Ectodermal cell (in vitro differentiated cells): Measurements from ENCODE around the gene SPZ1.
"Not testable (repeated sequence)": the region's sequence is repeated elsewhere in the genome, so short reads cannot be mapped to it uniquely, and the experiment has no call there.

ENCODE experiments used
- H3K27ac ChIP-seq: 2 replicates; pipeline ENCODE4 v1.7.0; 2013; ENCODE audit warnings: mild to moderate bottlenecking, low read depth, low read length; ENCODE audit not compliant: insufficient read depth, poor library complexity, severe bottlenecking
- H3K27me3 ChIP-seq: 2 replicates; pipeline ENCODE4 v1.7.0; 2013; ENCODE audit warnings: mild to moderate bottlenecking, low read length; ENCODE audit not compliant: insufficient read depth, control insufficient read depth, poor library complexity, severe bottlenecking
- H3K36me3 ChIP-seq: one replicate; pipeline ENCODE4 v1.7.0; 2013; ENCODE audit warnings: low read length; ENCODE audit not compliant: control insufficient read depth, insufficient read depth
- H3K4me1 ChIP-seq: one replicate; pipeline ENCODE4 v1.7.0; 2013; ENCODE audit warnings: low read length; ENCODE audit not compliant: control insufficient read depth, insufficient read depth
- H3K4me3 ChIP-seq: 2 replicates; pipeline ENCODE4 v1.7.0; 2013; ENCODE audit warnings: low read depth, low read length, control low read depth; ENCODE audit not compliant: insufficient read depth
- H3K9me3 ChIP-seq: 2 replicates; pipeline ENCODE4 v1.7.0; 2013; ENCODE audit warnings: mild to moderate bottlenecking, low read length, moderate library complexity; ENCODE audit not compliant: control insufficient read depth
- WGBS, 2 experiments: methylation state at CpG; one replicate each; pipeline ENCODE4 v1.1.7; 2013; ENCODE audit warnings: missing lambda C conversion rate in 2 of 2; 5-methylcytosine and 5-hydroxymethylcytosine counted together

SPZ1 gene

GRCh38 chr5:80291761-80292160 lies 28.0 kb upstream of the SPZ1 start:
- no peaks in the 10 kb centered on the region for H3K36me3 ChIP-seq
- no peaks in the 10 kb centered on the region for H3K4me1 ChIP-seq
- no peak overlapping the region for H3K4me3 ChIP-seq
- WGBS, 2 experiments = 85 to 94% methylated on average over 8 of the region's 8 CpGs
- H3K9me3 ChIP-seq = no peaks in the 10 kb centered on the region
- no peak overlapping the region for H3K27ac ChIP-seq
- H3K27me3 ChIP-seq = no peaks in the 10 kb centered on the region

- H3K27me3 ChIP-seq = no peaks in the 10 kb centered on the region
- no peak overlapping the region for H3K27ac ChIP-seq
- H3K4me1 ChIP-seq = no peaks in the 10 kb centered on the region
- no peaks in the 10 kb centered on the region for H3K36me3 ChIP-seq
- H3K9me3 ChIP-seq = no peaks in the 10 kb centered on the region
- H3K4me3 ChIP-seq = no peak overlapping the region
- WGBS, 2 experiments = 93 to 94% methylated on average over 6 of the region's 6 CpGs
Observed at GRCh38 chr5:80296121-80296520, 23.7 kb upstream of the SPZ1 start.

- Histone ChIP-seq H3K9me3 (no peaks in the 10 kb centered on the region), H3K4me3 (no peak overlapping the region), H3K27ac (no peak overlapping the region), H3K36me3 (no peaks in the 10 kb centered on the region), H3K4me1 (no peaks in the 10 kb centered on the region), H3K27me3 (no peaks in the 10 kb centered on the region)
- 92 to 95% methylated on average over 8 of the region's 8 CpGs for WGBS, 2 experiments
Observed at GRCh38 chr5:80299601-80300000, 20.2 kb upstream of the SPZ1 start.

GRCh38 chr5:80300125-80300524 lies 19.7 kb upstream of the SPZ1 start:
- H3K4me3 ChIP-seq = no peak overlapping the region
- H3K4me1 ChIP-seq = no peaks in the 10 kb centered on the region
- 75 to 79% methylated on average over 8 of the region's 8 CpGs for WGBS, 2 experiments
- H3K9me3 ChIP-seq = no peaks in the 10 kb centered on the region
- no peaks in the 10 kb centered on the region for H3K36me3 ChIP-seq
- no peak overlapping the region for H3K27ac ChIP-seq
- H3K27me3 ChIP-seq = no peaks in the 10 kb centered on the region

- not testable (repeated sequence) for H3K9me3 ChIP-seq, H3K27ac ChIP-seq, H3K27me3 ChIP-seq, H3K4me3 ChIP-seq, H3K36me3 ChIP-seq, H3K4me1 ChIP-seq
- WGBS, 2 experiments = 95 to 96% methylated on average over 17 to 22 of the region's 27 CpGs
Observed at GRCh38 chr5:80300796-80301195, 19.0 kb upstream of the SPZ1 start.

GRCh38 chr5:80301342-80301741 lies 18.5 kb upstream of the SPZ1 start:
- 91 to 98% methylated on average over 10 to 29 of the region's 34 CpGs for WGBS, 2 experiments
- H3K27me3 ChIP-seq, H3K36me3 ChIP-seq, H3K9me3 ChIP-seq, H3K27ac ChIP-seq, H3K4me3 ChIP-seq, H3K4me1 ChIP-seq: not testable (repeated sequence)

GRCh38 chr5:80302636-80303035 lies 17.2 kb upstream of the SPZ1 start:
- no peak overlapping the region for H3K27ac ChIP-seq
- no peak overlapping the region for H3K4me3 ChIP-seq
- 95 to 97% methylated on average over 11 of the region's 11 CpGs for WGBS, 2 experiments
- no peaks in the 10 kb centered on the region for H3K27me3 ChIP-seq
- no peaks in the 10 kb centered on the region for H3K9me3 ChIP-seq
- H3K36me3 ChIP-seq = no peaks in the 10 kb centered on the region
- no peaks in the 10 kb centered on the region for H3K4me1 ChIP-seq

- no peaks in the 10 kb centered on the region for H3K27me3 ChIP-seq
Observed at GRCh38 chr5:80308526-80308925, 11.3 kb upstream of the SPZ1 start.

GRCh38 chr5:80309871-80310665 lies 9.7 kb upstream of the SPZ1 start:
- no peaks in the 10 kb centered on the region for H3K27me3 ChIP-seq
- H3K4me1 ChIP-seq = no peaks in the 10 kb centered on the region
- no peaks in the 10 kb centered on the region for H3K36me3 ChIP-seq
- H3K27ac ChIP-seq = no peak overlapping the region
- WGBS, 2 experiments = 86 to 87% methylated on average over 34 of the region's 34 CpGs
- no peaks in the 10 kb centered on the region for H3K9me3 ChIP-seq
- no peak overlapping the region for H3K4me3 ChIP-seq

More at GRCh38 chr5:80308526-80308925, 11.3 kb upstream of the SPZ1 start:
- no peaks in the 10 kb centered on the region for H3K9me3 ChIP-seq
- no peak overlapping the region for H3K27ac ChIP-seq
- no peaks in the 10 kb centered on the region for H3K36me3 ChIP-seq
- no peak overlapping the region for H3K4me3 ChIP-seq
- 81 to 90% methylated on average over 10 to 11 of the region's 11 CpGs for WGBS, 2 experiments
- no peaks in the 10 kb centered on the region for H3K4me1 ChIP-seq

- no peak overlapping the region for H3K4me3 ChIP-seq
- 90 to 98% methylated on average over 1 of the region's 1 CpG for WGBS, 2 experiments
- no peaks in the 10 kb centered on the region for H3K4me1 ChIP-seq
- H3K27ac ChIP-seq = no peak overlapping the region
- H3K9me3 ChIP-seq = no peaks in the 10 kb centered on the region
- H3K36me3 ChIP-seq = no peaks in the 10 kb centered on the region
- H3K27me3 ChIP-seq = no peaks in the 10 kb centered on the region
Observed at GRCh38 chr5:80315244-80315643, 4.6 kb upstream of the SPZ1 start.
